GM19239 (cell line): ENCODE data around the gene RGS13.
A peak's percentile ranks its signal among the peaks of the same experiment; 100 is the strongest.

ENCODE experiments used
- DNase-seq: peaks from one replicate; pipeline ENCODE4 v3.0.0; 2011; ENCODE audit warnings: low spot score; ENCODE audit not compliant: insufficient read length
- FAIRE-seq: peaks from 2 replicates; lab custom pipeline; 2011; peaks lifted over from hg19 to GRCh38; lab: Jason Lieb, UNC

The RGS13 gene

GRCh38 chr1:192635939-192636338 lies at the start of gene RGS13:
RGS13 (plus strand) TSS chr1:192636147; CDS start chr1:192644335, 8,188 bp downstream.
- FAIRE-seq (peak; percentile 28), DNase-seq (no peak)

- DNase-seq (no peak), FAIRE-seq (no peak)
Measured at GRCh38 chr1:192587386-192588266, 48.3 kb upstream of the RGS13 start.

- DNase-seq: no peak
- no peak for FAIRE-seq
Measured at GRCh38 chr1:192588546-192588945, 47.4 kb upstream of the RGS13 start.

- FAIRE-seq (no peak), DNase-seq (no peak)
Measured at GRCh38 chr1:192589813-192590212, 46.1 kb upstream of the RGS13 start.

GRCh38 chr1:192592517-192592916 lies 43.4 kb upstream of the RGS13 start:
- FAIRE-seq: no peak
- no peak for DNase-seq

GRCh38 chr1:192592981-192593708 lies 42.8 kb upstream of the RGS13 start:
- FAIRE-seq (peak; percentile 37), DNase-seq (no peak)

- no peak for FAIRE-seq
- no peak for DNase-seq
Measured at GRCh38 chr1:192595299-192595698, 40.6 kb upstream of the RGS13 start.

- DNase-seq: no peak
- FAIRE-seq: peak; percentile 72
Measured at GRCh38 chr1:192598589-192598988, 37.4 kb upstream of the RGS13 start.

GRCh38 chr1:192600275-192600674 lies 35.7 kb upstream of the RGS13 start:
- no peak for FAIRE-seq
- no peak for DNase-seq

GRCh38 chr1:192601143-192601542 lies 34.8 kb upstream of the RGS13 start:
- DNase-seq: no peak
- FAIRE-seq: peak; percentile 80

- no peak for DNase-seq
- FAIRE-seq: peak; percentile 53
Measured at GRCh38 chr1:192601567-192601966, 34.4 kb upstream of the RGS13 start.

GRCh38 chr1:192602757-192603156 lies 33.2 kb upstream of the RGS13 start:
- DNase-seq (no peak), FAIRE-seq (no peak)

GRCh38 chr1:192603218-192603787 lies 32.6 kb upstream of the RGS13 start:
- DNase-seq (no peak), FAIRE-seq (peak; percentile 80)

- DNase-seq (no peak), FAIRE-seq (peak; percentile 93)
Measured at GRCh38 chr1:192604979-192605620, 30.8 kb upstream of the RGS13 start.

GRCh38 chr1:192608671-192609070 lies 27.3 kb upstream of the RGS13 start:
- DNase-seq: no peak
- FAIRE-seq: no peak

GRCh38 chr1:192609110-192610079 lies 26.6 kb upstream of the RGS13 start:
- FAIRE-seq (peak; percentile 100), DNase-seq (peak; percentile 41)

GRCh38 chr1:192610112-192610889 lies 25.6 kb upstream of the RGS13 start:
- no peak for DNase-seq
- peak; percentile 52 for FAIRE-seq

GRCh38 chr1:192615055-192615454 lies 20.9 kb upstream of the RGS13 start:
- DNase-seq (no peak), FAIRE-seq (peak; percentile 47)
